ENCODE data around the gene KCND2. TPM values are rescaled to one million over a fixed set of nuclear protein-coding genes. Genes with fewer than 3 reads are reported as not detected.

The KCND2 gene
- total and polyA plus RNA-seq, 2 experiments from 2014 or later: 0.45 to 2.2 TPM

- no peak overlapping the region for H3K27ac ChIP-seq
- no peak for TF ChIP-seq CTCF (IDR thresholded peaks at IDR 0.05; ENCODE audit: low read depth, low read length)
- no peaks in the 10 kb centered on the region for H3K4me1 ChIP-seq (ENCODE audit: low read depth)
- H3K9me3 ChIP-seq (ENCODE audit: low read depth): no peaks in the 10 kb centered on the region
- no peaks in the 10 kb centered on the region for H3K27me3 ChIP-seq
- H3K36me3 ChIP-seq: no peaks in the 10 kb centered on the region
- DNase-seq (ENCODE audit: low read depth in 1 of 2, low spot score in 1 of 2): no peak
- no peak overlapping the region for H3K4me3 ChIP-seq
Observed at GRCh38 chr7:120421151-120421651, 148.2 kb downstream of the KCND2 start.

- H3K36me3 ChIP-seq: no peaks in the 10 kb centered on the region
- H3K4me3 ChIP-seq: no peak overlapping the region
- DNase-seq (ENCODE audit: low read depth in 1 of 2, low spot score in 1 of 2): no peak
- no peaks in the 10 kb centered on the region for H3K27me3 ChIP-seq
- no peak overlapping the region for H3K27ac ChIP-seq
- no peaks in the 10 kb centered on the region for H3K9me3 ChIP-seq (ENCODE audit: low read depth)
- no peak for TF ChIP-seq CTCF (IDR thresholded peaks at IDR 0.05; ENCODE audit: low read depth, low read length)
- H3K4me1 ChIP-seq (ENCODE audit: low read depth): no peaks in the 10 kb centered on the region
Observed at GRCh38 chr7:120431016-120431415, 158.0 kb downstream of the KCND2 start.

GRCh38 chr7:120436487-120437060 lies 163.6 kb downstream of the KCND2 start:
- H3K27ac ChIP-seq: no peak overlapping the region
- no peak for TF ChIP-seq CTCF (IDR thresholded peaks at IDR 0.05; ENCODE audit: low read depth, low read length)
- H3K4me3 ChIP-seq: no peak overlapping the region
- no peaks in the 10 kb centered on the region for H3K9me3 ChIP-seq (ENCODE audit: low read depth)
- no peak for DNase-seq (ENCODE audit: low read depth in 1 of 2, low spot score in 1 of 2)
- H3K4me1 ChIP-seq (ENCODE audit: low read depth): no peaks in the 10 kb centered on the region
- H3K27me3 ChIP-seq: no peaks in the 10 kb centered on the region
- H3K36me3 ChIP-seq: no peaks in the 10 kb centered on the region

GRCh38 chr7:120441850-120442249 lies 168.9 kb downstream of the KCND2 start:
- H3K27ac ChIP-seq: no peak overlapping the region
- H3K27me3 ChIP-seq: no peaks in the 10 kb centered on the region
- no peak for TF ChIP-seq CTCF (IDR thresholded peaks at IDR 0.05; ENCODE audit: low read depth, low read length)
- no peak overlapping the region for H3K4me3 ChIP-seq
- H3K4me1 ChIP-seq (ENCODE audit: low read depth): no peaks in the 10 kb centered on the region
- H3K36me3 ChIP-seq: no peaks in the 10 kb centered on the region
- H3K9me3 ChIP-seq (ENCODE audit: low read depth): no peaks in the 10 kb centered on the region
- no peak for DNase-seq (ENCODE audit: low read depth in 1 of 2, low spot score in 1 of 2)

- Histone ChIP-seq H3K9me3 (ENCODE audit: low read depth) (no peaks in the 10 kb centered on the region), H3K4me1 (ENCODE audit: low read depth) (no peaks in the 10 kb centered on the region), H3K27ac (no peak overlapping the region), H3K4me3 (no peak overlapping the region), H3K36me3 (no peaks in the 10 kb centered on the region), H3K27me3 (no peaks in the 10 kb centered on the region)
- no peak for DNase-seq (ENCODE audit: low read depth in 1 of 2, low spot score in 1 of 2)
- TF ChIP-seq CTCF (IDR thresholded peaks at IDR 0.05; ENCODE audit: low read depth, low read length): no peak
Observed at GRCh38 chr7:120442838-120443237, 169.9 kb downstream of the KCND2 start.
